ENCODE measurements around the gene PLD1.
"Not testable (repeated sequence)": the region's sequence is repeated elsewhere in the genome, so short reads cannot be mapped to it uniquely, and the experiment has no call there.

The PLD1 gene

DNA sequence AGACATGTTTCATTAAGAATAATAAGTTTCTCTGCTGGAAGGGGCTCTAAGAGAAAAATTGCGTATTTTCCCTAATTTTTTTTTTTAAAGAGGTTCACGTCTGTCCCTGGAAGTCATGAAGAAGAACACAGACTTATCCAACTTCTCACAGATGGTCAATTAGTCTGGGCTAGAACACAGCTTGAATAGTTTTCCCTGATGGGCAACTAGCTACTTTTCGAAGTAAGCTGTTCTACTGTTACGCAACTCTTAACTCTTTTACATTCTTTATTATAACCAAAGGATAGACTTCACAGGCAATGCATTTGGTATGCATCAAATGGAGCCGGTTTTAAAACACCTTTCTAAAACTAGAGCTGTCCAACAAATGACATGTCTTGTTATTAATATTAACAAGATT lies 205.9 kb downstream of the PLD1 start:
- no peak for DNase-seq

GRCh38 chr3:171602072-171602471 lies 208.2 kb downstream of the PLD1 start:
- DNase-seq, result no peak

DNA sequence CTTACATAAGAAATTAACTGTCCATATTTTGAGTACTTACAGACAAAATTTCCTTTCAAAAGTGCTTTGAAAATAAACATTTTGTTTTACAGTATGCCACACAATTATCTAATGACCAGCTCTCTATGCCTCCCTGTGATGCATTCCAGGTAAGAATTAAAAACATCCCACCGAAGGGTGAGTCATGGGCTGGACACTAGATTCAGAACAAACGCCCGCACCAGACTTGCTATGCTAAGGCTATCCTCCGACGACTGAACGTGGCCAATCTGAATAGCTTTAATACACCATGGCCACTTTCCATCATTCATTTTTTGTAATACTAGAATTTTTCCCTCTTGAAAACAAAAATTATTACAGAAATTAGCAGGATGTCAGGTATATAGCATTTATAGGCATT lies 210.3 kb downstream of the PLD1 start:
- no peak for DNase-seq

GRCh38 chr3:171598990-171599389 lies 211.3 kb downstream of the PLD1 start:
- DNase-seq, result no peak

- no peak for DNase-seq
Measured at GRCh38 chr3:171592786-171593185, 217.5 kb downstream of the PLD1 start.

- DNase-seq, result no peak
Measured at GRCh38 chr3:171591070-171591469, 219.2 kb downstream of the PLD1 start.

- no peak for DNase-seq
Measured at GRCh38 chr3:171586274-171586673, 224.0 kb downstream of the PLD1 start.

GRCh38 chr3:171585039-171585438 lies 225.2 kb downstream of the PLD1 start:
- no peak for DNase-seq

DNA sequence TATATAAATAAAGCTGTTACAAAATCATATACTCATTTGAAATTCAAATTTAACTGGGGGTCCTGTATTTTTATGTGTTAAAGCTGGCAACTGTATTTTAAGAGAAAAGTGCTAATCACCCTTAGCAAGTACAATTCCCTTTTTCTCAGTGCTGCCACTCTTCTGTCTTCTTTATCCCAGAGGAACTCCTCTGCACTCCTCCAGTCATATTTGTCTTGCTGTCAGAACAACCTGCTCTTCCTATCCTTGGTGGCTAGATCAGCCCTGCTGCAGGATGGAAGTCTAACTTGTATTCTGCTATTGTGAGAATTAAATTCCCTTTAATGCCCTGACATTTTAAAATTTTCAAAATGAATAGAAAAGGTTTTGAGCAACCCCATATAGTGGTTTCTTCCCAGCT lies 226.2 kb downstream of the PLD1 start:
- no peak for DNase-seq

GRCh38 chr3:171574556-171575240 lies 235.6 kb downstream of the PLD1 start:
- no peak for DNase-seq

DNA sequence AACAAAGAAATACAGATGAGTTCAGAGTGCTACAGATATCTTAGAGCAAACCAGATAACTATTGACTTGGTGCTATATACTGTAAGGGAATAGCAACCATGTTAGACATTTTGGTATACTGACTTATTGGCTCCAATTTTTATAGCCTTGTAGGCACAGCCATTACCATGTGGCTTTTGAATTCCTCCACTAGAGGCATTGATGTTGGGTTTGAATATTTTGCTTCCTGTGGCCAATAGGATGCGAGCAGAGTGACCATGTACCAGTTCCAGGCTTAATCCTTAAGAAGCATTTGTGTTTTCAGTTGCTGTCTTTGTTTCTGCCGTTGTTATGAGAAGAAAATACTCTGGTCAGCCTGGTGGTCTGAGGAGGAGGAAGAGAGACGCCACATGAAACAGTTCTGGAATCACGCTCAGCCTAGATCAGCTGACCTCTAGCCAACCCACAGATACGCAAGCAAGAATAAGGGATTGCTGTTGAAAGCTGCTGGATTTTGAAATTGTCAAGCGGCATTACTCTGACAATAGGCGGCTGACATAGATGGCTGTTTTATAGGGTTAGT lies 240.6 kb downstream of the PLD1 start:
- no peak for DNase-seq

- DNase-seq, result no peak
Measured at GRCh38 chr3:171568766-171569165, 241.5 kb downstream of the PLD1 start.

DNA sequence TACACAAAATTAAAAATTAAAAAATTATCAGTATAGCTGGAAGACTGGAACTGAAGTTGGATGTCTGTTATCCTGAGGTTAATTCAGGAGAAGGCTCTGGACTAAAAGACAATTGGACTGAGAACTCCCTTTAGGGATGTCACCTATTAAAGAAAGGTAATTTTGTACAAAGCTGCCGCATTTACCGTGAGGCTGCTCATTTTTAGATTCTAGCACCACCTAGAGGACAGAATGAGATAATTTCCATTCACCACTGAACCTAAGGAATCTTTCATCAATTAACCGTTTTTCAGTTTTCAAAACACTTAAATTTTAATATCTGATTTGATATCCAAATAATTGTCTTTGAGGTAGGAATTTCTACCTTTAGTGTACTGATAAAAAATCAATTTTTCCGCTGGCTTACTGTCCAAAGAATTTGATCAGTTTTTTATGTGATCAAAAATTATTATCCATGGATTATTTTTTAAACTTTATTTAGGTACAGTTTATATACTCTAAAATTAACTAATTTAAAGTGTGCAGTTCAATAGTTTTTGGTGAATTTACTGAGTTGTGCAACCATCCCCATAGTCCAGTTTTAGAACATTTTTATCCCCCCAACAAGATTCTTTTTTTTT lies 243.4 kb downstream of the PLD1 start:
- DNase-seq, result peak; percentile 45

DNA sequence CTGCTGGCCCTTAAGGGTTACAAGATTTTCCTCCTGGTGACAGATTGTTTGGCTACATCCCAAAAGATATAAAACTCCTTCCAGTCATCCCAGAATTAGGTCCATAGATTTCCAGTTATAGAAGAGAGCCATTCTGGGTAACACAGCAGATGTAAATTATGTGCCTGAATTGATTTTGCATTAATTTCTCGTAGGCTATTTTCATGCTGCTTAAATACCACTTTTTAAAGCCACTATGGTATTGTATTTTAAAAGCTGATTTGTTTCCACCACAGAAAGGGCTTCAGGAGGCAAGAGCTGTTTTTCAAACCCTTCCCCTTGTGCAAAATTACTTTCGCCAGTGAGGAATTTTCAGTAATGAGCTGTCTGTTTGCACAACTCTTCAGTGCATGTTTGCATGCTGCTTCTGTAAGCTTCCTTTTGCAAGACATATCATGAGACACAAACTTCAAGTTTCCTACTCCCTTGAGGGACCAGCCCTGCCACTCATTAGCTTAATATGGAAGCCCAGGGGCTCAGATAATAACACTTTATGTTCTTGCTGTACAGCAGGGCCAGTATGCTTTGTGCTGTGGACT lies 244.7 kb downstream of the PLD1 start:
- peak; percentile 42 for DNase-seq

DNA sequence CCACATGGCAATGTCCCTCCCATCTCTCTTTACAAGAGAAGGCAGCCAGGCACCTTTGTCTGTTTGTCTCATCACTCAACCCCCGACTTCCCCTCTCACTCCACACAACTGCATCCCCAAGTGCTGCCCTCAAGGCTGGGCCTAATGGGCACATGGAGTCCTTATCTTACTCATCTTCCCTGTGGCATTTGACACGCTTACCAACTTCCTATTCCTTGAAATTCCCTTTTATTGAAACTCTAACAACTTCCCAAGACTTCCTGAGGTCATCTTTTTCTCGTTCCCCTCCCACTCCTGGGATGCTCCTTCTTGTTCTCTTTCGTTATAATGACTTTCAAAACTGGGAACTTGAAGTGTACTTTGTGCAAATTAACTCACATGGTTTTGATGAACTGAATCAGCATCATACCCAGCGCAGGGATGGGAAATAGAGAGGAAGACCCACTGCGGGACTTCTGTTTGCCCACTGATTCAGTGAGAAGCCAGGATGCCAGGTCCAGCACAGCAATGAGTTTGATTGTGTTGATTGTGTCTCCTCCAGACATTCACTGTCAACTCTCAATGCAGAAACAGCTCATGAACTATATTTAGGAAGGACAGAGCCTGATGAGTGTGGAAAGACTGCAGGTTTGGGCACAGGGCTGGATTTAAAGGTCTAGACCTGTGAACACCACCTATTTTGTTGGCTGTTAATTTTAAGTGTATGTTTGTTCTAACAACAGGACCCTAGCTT lies 245.4 kb downstream of the PLD1 start:
- DNase-seq, result no peak

DNA sequence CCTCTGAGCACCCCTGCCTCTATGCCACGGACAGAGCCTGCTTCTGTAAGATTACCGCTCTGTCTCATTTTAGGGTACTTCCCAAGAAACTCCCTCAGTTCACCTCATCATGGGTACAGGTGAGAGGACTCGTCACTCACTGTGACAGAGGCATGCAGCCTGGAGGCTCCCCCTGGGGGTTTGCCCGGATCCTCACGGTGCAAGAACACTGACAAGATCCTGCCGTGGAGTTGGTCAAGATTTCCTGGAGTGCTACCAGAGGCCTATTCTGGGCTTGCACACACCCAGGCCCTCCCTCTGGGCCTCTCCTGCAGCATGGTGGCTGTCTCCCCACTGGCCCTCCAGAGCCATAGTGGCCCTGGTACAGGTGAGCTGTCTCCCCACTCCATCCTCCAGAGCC lies 247.0 kb downstream of the PLD1 start:
- DNase-seq, result no peak

- DNase-seq, result not testable (repeated sequence)
Measured at GRCh38 chr3:171562459-171562858, 247.8 kb downstream of the PLD1 start.

- DNase-seq, result no peak
Measured at GRCh38 chr3:171561596-171562323, 248.5 kb downstream of the PLD1 start.

GRCh38 chr3:171559586-171559985 lies 250.7 kb downstream of the PLD1 start:
- no peak for DNase-seq

- DNase-seq, result no peak
Measured at GRCh38 chr3:171558188-171558696, 252.0 kb downstream of the PLD1 start.

GRCh38 chr3:171557173-171557572 lies 253.1 kb downstream of the PLD1 start:
- DNase-seq, result no peak

DNA sequence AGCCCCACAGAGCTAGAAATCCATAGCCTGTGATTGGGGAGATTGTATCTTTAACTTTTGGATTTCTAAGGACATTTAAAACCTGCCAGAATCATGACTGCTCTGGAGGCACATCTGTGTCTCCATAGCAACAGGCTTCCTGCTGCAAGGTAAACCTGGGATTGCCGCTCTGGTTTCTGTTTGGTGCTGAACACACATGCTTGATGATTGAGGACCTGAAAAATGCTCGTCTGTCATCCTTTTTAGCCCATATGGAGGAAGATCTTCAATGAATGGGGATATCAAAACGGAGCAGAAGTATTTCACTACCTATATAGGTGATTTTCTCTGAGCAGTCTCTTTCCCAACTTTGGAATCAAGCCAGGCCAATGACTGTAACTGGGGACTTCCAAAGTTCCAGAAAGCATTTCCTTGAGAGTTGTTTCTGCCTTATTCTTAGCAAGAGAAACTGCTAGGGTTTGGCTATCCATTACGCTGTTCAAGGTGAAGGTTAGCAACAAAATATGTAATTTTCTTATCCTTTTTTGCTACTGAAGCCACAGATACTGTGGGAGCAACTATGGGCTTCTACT lies 253.6 kb downstream of the PLD1 start:
- peak; percentile 83 for DNase-seq
